Stomach (tissue), 4 donors: Measurements from ENCODE around the gene PNMA8A.

Experiments
- POLR2AphosphoS5 ChIP-seq, 3 donors: sonication (generic); formaldehyde crosslinking; IDR thresholded peaks; one replicate each; pipeline ENCODE4 v1.6.1; 2016; ENCODE audit warnings: antibody characterized with exemption in 3 of 3
- TF ChIP-seq, protein P1 (sequence below), 7 experiments: fragments of 450-650 bp in 4 of 7; fragments of 200-600 bp in 3 of 7; sonication (generic) in 3 of 7; IDR thresholded peaks; one replicate each; pipeline ENCODE4 v1.5.1; 2016 to 2019; ENCODE audit warnings: antibody characterized with exemption in 7 of 7, control low read depth in 2 of 7, mild to moderate bottlenecking in 1 of 7

DNA sequence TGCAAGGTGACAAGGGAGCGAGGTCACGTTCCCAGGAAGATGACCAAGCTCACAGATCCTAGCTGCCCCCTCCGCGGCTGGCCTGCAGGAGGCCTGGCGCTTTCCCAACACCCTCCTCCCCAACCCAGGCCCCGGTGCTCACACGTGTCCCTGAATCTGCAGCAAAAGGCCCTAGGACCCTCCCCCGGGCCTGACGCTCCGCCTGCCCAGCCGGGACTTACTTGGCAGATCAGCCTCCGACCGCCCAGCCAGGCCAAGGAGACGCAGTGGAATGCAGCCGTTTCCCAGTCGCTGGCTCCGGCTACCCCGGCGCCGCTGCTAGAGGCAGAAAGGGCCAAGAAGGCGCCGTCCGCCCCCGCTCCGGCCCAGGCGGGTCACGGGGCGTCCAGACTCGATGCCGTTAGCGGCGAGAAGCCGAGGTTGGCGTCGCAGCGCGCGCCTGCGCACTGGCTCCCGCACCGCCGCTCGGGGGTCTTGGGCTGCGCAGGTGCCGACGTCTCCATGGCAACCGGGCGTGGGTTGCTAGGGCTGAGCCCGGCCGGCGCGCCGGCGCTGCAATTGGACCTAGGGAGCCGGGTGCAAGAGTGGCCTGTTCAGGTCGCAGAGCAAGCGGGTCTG lies at the start of gene PNMA8A:
- TF ChIP-seq, protein P1, sequence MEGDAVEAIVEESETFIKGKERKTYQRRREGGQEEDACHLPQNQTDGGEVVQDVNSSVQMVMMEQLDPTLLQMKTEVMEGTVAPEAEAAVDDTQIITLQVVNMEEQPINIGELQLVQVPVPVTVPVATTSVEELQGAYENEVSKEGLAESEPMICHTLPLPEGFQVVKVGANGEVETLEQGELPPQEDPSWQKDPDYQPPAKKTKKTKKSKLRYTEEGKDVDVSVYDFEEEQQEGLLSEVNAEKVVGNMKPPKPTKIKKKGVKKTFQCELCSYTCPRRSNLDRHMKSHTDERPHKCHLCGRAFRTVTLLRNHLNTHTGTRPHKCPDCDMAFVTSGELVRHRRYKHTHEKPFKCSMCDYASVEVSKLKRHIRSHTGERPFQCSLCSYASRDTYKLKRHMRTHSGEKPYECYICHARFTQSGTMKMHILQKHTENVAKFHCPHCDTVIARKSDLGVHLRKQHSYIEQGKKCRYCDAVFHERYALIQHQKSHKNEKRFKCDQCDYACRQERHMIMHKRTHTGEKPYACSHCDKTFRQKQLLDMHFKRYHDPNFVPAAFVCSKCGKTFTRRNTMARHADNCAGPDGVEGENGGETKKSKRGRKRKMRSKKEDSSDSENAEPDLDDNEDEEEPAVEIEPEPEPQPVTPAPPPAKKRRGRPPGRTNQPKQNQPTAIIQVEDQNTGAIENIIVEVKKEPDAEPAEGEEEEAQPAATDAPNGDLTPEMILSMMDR (IDR thresholded peaks at IDR 0.05), result peak in 1 of 7 experiments; percentile 1
- no peak for TF ChIP-seq POLR2AphosphoS5 (IDR thresholded peaks at IDR 0.05)
